Caco-2 (cell line): ENCODE results near the gene FUBP3. TPM values are rescaled to one million over a fixed set of nuclear protein-coding genes. Genes with fewer than 3 reads are reported as not detected.
"Not testable (repeated sequence)": the region's sequence is repeated elsewhere in the genome, so short reads cannot be mapped to it uniquely, and the experiment has no call there.

Experiments used
- BruUV-seq: library from RNA; stranded (reverse); fragments of 400-500 nt; replicated peaks from 2 replicates; lab custom pipeline; 2021; lab: Mats Ljungman, UMichigan
- CTCF ChIA-PET: fragments of 300-600 bp; sonication (Branson Sonifier 250); formaldehyde crosslinking; loops from one replicate; lab custom pipeline; 2022; ENCODE audit warnings: antibody characterized with exemption; lab: Charles Lee
- POLR2A ChIA-PET: fragments of 300-600 bp; sonication (Branson Sonifier 250); formaldehyde crosslinking; loops from one replicate; lab custom pipeline; 2022; ENCODE audit warnings: antibody characterized with exemption; lab: Charles Lee
- DNase-seq, 2 experiments: peaks; one replicate each; pipeline versions ENCODE4 v3.0.0 to v3.0.0-alpha.2; 2020 to 2022
- H3K27me3 ChIP-seq: replicated peaks from 2 replicates; pipeline ENCODE4 v1.6.0; 2011; ENCODE audit warnings: low read length; ENCODE audit not compliant: control insufficient read depth, insufficient read depth
- H3K36me3 ChIP-seq: 2 replicates; pipeline ENCODE4 v1.5.1; 2011; ENCODE audit warnings: low read length; ENCODE audit not compliant: control insufficient read depth, insufficient read depth
- H3K4me1 ChIP-seq: fragments of 250-450 bp; sonication (Bioruptor Pico); 2 replicates; pipeline ENCODE4 v1.5.1; 2020; ENCODE audit warnings: mild to moderate bottlenecking
- H3K4me3 ChIP-seq: 2 replicates; pipeline ENCODE4 v1.5.1; 2011; ENCODE audit warnings: low read depth, mild to moderate bottlenecking, control low read depth, low read length
- H3K9me3 ChIP-seq: fragments of 250-450 bp; sonication (Bioruptor Pico); 2 replicates; pipeline ENCODE4 v1.5.1; 2020; ENCODE audit warnings: mild to moderate bottlenecking, moderate library complexity
- H3K27ac Mint-ChIP-seq: one replicate; pipeline ENCODE4 v1.8.0; 2022; ENCODE audit warnings: mixed read lengths; ENCODE audit not compliant: unreplicated experiment
- H3K27me3 Mint-ChIP-seq: one replicate; pipeline ENCODE4 v1.8.0; 2022; ENCODE audit warnings: mixed read lengths; ENCODE audit not compliant: insufficient read depth, unreplicated experiment
- H3K36me3 Mint-ChIP-seq: one replicate; pipeline ENCODE4 v1.8.0; 2022; ENCODE audit warnings: mild to moderate bottlenecking, mixed read lengths; ENCODE audit not compliant: insufficient read depth, unreplicated experiment
- H3K4me1 Mint-ChIP-seq: one replicate; pipeline ENCODE4 v1.8.0; 2022; ENCODE audit warnings: low read depth, mixed read lengths; ENCODE audit not compliant: unreplicated experiment
- H3K4me3 Mint-ChIP-seq: one replicate; pipeline ENCODE4 v1.8.0; 2022; ENCODE audit warnings: mild to moderate bottlenecking, moderate library complexity, mixed read lengths; ENCODE audit not compliant: unreplicated experiment
- H3K9me3 Mint-ChIP-seq: one replicate; pipeline ENCODE4 v1.8.0; 2022; ENCODE audit warnings: mixed read lengths; ENCODE audit not compliant: unreplicated experiment
- intact Hi-C: fragments of 100-400 bp; cut with micrococcal nuclease; formaldehyde crosslinking; loops from one replicate; pipeline ENCODE4 v1.10.0; 2022; ENCODE audit not compliant: unreplicated experiment
- total RNA-seq: library from RNA; stranded (reverse); gene quantifications from 2 replicates; pipeline ENCODE4 v1.2.3, GENCODE V29; 2022
- TF ChIP-seq, protein P1 (sequence below), 2 experiments: fragments of 200-600 bp in 1 of 2; IDR thresholded peaks; 1 replicate in 1 of 2; 2 replicates in 1 of 2; pipeline versions ENCODE4 v1.5.1 to v1.8.0; 2011 to 2022; ENCODE audit warnings: antibody characterized with exemption in 1 of 2, control low read depth in 1 of 2, inconsistent platforms in 1 of 2, low read depth in 1 of 2, low read length in 1 of 2, mild to moderate bottlenecking in 1 of 2, moderate library complexity in 1 of 2; ENCODE audit not compliant: insufficient read depth in 1 of 2, severe bottlenecking in 1 of 2, unreplicated experiment in 1 of 2

The FUBP3 gene
- total RNA-seq, 1 experiment from 2014 or later: 76.1 TPM

DNA sequence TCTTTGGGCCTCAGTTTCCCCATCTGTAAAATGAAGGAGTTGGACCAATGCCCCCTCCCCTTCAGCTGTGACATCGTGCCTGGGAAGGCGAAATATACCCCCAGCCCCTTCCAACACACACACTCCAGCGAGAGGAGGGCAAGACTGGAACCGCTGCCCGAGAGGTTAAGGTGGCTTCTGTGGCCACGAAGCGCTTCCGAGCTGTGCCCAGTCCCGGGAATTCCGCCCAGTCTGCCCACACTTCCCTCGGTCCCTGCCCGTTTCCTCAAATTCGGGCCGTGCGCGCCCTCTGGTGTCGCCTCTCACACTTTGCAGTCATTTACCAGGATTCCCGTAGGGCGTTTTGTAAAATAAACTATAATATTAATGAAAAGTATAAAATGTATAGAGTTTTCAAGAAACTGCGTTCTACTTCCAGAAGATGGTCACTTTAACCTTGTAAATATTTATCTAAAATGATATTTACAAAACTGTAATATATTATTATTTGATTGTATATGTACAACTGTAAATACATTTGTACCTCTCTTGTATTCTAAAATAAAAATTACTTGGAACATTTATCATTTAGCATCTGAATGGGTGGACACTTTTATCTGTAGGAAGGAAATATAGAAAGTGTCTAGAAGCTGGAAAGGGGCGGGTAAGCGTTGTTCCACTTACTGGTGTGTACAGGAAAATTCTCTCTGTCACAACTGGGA lies 103.2 kb downstream of the FUBP3 start:
- TF ChIP-seq, protein P1, sequence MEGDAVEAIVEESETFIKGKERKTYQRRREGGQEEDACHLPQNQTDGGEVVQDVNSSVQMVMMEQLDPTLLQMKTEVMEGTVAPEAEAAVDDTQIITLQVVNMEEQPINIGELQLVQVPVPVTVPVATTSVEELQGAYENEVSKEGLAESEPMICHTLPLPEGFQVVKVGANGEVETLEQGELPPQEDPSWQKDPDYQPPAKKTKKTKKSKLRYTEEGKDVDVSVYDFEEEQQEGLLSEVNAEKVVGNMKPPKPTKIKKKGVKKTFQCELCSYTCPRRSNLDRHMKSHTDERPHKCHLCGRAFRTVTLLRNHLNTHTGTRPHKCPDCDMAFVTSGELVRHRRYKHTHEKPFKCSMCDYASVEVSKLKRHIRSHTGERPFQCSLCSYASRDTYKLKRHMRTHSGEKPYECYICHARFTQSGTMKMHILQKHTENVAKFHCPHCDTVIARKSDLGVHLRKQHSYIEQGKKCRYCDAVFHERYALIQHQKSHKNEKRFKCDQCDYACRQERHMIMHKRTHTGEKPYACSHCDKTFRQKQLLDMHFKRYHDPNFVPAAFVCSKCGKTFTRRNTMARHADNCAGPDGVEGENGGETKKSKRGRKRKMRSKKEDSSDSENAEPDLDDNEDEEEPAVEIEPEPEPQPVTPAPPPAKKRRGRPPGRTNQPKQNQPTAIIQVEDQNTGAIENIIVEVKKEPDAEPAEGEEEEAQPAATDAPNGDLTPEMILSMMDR (IDR thresholded peaks at IDR 0.05; ENCODE audit: insufficient read depth in 1 of 2, low read depth in 1 of 2, low read length in 1 of 2, severe bottlenecking in 1 of 2, unreplicated experiment in 1 of 2): peak; percentile 79 to 87
- intact Hi-C loops: loop anchor here (1.0 to 5.0 kb wide), 2 partner anchors 40 to 221 kb away; no protein-coding TSS in a partner anchor
- ChIA-PET POLR2A (no interaction called here), CTCF (interaction anchor here (0.6 to 2.2 kb wide), 7 partner anchors 10 to 499 kb away, joined by 3 to 21 read pairs (median 4); partner anchors contain the start of gene EXOSC2)
- Mint-ChIP-seq H3K27ac (peak overlapping the region; percentile 51), H3K4me1 (no peaks in the 10 kb centered on the region), H3K36me3 (peaks cover 10% of the 10 kb centered on the region), H3K4me3 (peak overlapping the region; percentile 81), H3K9me3 (no peaks in the 10 kb centered on the region), H3K27me3 (peaks cover 5% of the 10 kb centered on the region)
- Histone ChIP-seq H3K27me3 (no peaks in the 10 kb centered on the region), H3K4me3 (peak overlapping the region; percentile 80), H3K4me1 (0 out of 2 replicates have a peak, but pooled peaks cover 3% of the 10 kb centered on the region), H3K36me3 (no peaks in the 10 kb centered on the region), H3K9me3 (peaks cover 8% of the 10 kb centered on the region; the same call in 1 of the 2 replicates)
- BruUV-seq: no TSS peak
- peak; percentile 78 to 80 for DNase-seq

- BruUV-seq: no TSS peak
- no peak overlapping the region for H3K4me3 ChIP-seq
- CTCF ChIA-PET: interaction anchor here (1.4 kb wide), 1 partner anchor 9 kb away, joined by 13 read pairs; the partner anchor contains the start of gene EXOSC2
Observed at GRCh38 chr9:130685104-130685503, 105.7 kb downstream of the FUBP3 start.

GRCh38 chr9:130685945-130686344 lies 106.6 kb downstream of the FUBP3 start:
- intact Hi-C loops, H3K9me3 Mint-ChIP-seq, H3K27me3 ChIP-seq, H3K27me3 Mint-ChIP-seq, H3K9me3 ChIP-seq, H3K36me3 ChIP-seq, DNase-seq, H3K4me1 Mint-ChIP-seq, H3K27ac Mint-ChIP-seq, H3K4me3 ChIP-seq, BruUV-seq, H3K4me1 ChIP-seq, H3K4me3 Mint-ChIP-seq, POLR2A ChIA-PET: not testable (repeated sequence)
- peaks cover 16% of the 10 kb centered on the region for H3K36me3 Mint-ChIP-seq
- CTCF ChIA-PET: interaction anchor here (0.6 to 0.7 kb wide), 2 partner anchors 15 to 197 kb away, joined by 3 read pairs; no protein-coding TSS in a partner anchor

More at GRCh38 chr9:130685104-130685503, 105.7 kb downstream of the FUBP3 start:
- Histone ChIP-seq H3K4me1 (peaks cover 10% of the 10 kb centered on the region), H3K9me3 (peaks cover 8% of the 10 kb centered on the region; the same call in 1 of the 2 replicates), H3K36me3 (no peaks in the 10 kb centered on the region), H3K27me3 (no peaks in the 10 kb centered on the region)
- TF ChIP-seq, protein P1 (IDR thresholded peaks at IDR 0.05; ENCODE audit: insufficient read depth in 1 of 2, low read depth in 1 of 2, low read length in 1 of 2, severe bottlenecking in 1 of 2, unreplicated experiment in 1 of 2): no peak
- POLR2A ChIA-PET: no interaction called here
- no peak for DNase-seq
- no peaks in the 10 kb centered on the region for H3K27me3 Mint-ChIP-seq
- no peak overlapping the region for H3K27ac Mint-ChIP-seq
- no peak overlapping the region for H3K4me3 Mint-ChIP-seq
- peaks cover 16% of the 10 kb centered on the region for H3K36me3 Mint-ChIP-seq
- H3K9me3 Mint-ChIP-seq: no peaks in the 10 kb centered on the region
- peaks cover 7% of the 10 kb centered on the region for H3K4me1 Mint-ChIP-seq
- intact Hi-C loops: no loop called here
